ENCODE measurements around the gene UBE2D4. TPM values are rescaled to one million over a fixed set of nuclear protein-coding genes. Genes with fewer than 3 reads are reported as not detected.
"Not testable (repeated sequence)": the region's sequence is repeated elsewhere in the genome, so short reads cannot be mapped to it uniquely, and the experiment has no call there.

The UBE2D4 gene
- total RNA-seq, 1 donor from 2014 or later: 9.3 TPM

GRCh38 chr7:43960933-43961332 lies 34.7 kb downstream of the UBE2D4 start:
- H3K4me3 Mint-ChIP-seq (ENCODE audit: unreplicated experiment): peak overlapping the region; percentile 35
- peaks cover 9% of the 10 kb centered on the region for H3K36me3 Mint-ChIP-seq (ENCODE audit: low read depth, unreplicated experiment)
- DNase-seq (ENCODE audit: low spot score): no peak
- H3K27ac Mint-ChIP-seq (ENCODE audit: unreplicated experiment): no peak overlapping the region
- no peak for TF ChIP-seq CTCF (IDR thresholded peaks at IDR 0.05; ENCODE audit: unreplicated experiment)
- H3K9me3 Mint-ChIP-seq (ENCODE audit: unreplicated experiment): no peaks in the 10 kb centered on the region
- peaks cover 1% of the 10 kb centered on the region for H3K27me3 Mint-ChIP-seq (ENCODE audit: unreplicated experiment)
- peaks cover 5% of the 10 kb centered on the region for H3K4me1 Mint-ChIP-seq (ENCODE audit: unreplicated experiment)

- not testable (repeated sequence) for H3K4me1 Mint-ChIP-seq (ENCODE audit: unreplicated experiment); DNase-seq (ENCODE audit: low spot score); H3K9me3 Mint-ChIP-seq (ENCODE audit: unreplicated experiment); H3K4me3 Mint-ChIP-seq (ENCODE audit: unreplicated experiment); H3K36me3 Mint-ChIP-seq (ENCODE audit: low read depth, unreplicated experiment); H3K27me3 Mint-ChIP-seq (ENCODE audit: unreplicated experiment); H3K27ac Mint-ChIP-seq (ENCODE audit: unreplicated experiment)
Measured at GRCh38 chr7:43966392-43966791, 40.2 kb downstream of the UBE2D4 start.

- H3K4me1 Mint-ChIP-seq (ENCODE audit: unreplicated experiment); H3K27ac Mint-ChIP-seq (ENCODE audit: unreplicated experiment); H3K4me3 Mint-ChIP-seq (ENCODE audit: unreplicated experiment); H3K36me3 Mint-ChIP-seq (ENCODE audit: low read depth, unreplicated experiment); H3K27me3 Mint-ChIP-seq (ENCODE audit: unreplicated experiment); H3K9me3 Mint-ChIP-seq (ENCODE audit: unreplicated experiment); DNase-seq (ENCODE audit: low spot score): not testable (repeated sequence)
Measured at GRCh38 chr7:43968172-43969040, 42.2 kb downstream of the UBE2D4 start.

GRCh38 chr7:43969586-43969985 lies 43.4 kb downstream of the UBE2D4 start:
- not testable (repeated sequence) for H3K27ac Mint-ChIP-seq (ENCODE audit: unreplicated experiment); H3K4me3 Mint-ChIP-seq (ENCODE audit: unreplicated experiment); H3K4me1 Mint-ChIP-seq (ENCODE audit: unreplicated experiment); H3K27me3 Mint-ChIP-seq (ENCODE audit: unreplicated experiment); H3K9me3 Mint-ChIP-seq (ENCODE audit: unreplicated experiment); H3K36me3 Mint-ChIP-seq (ENCODE audit: low read depth, unreplicated experiment); DNase-seq (ENCODE audit: low spot score)

GRCh38 chr7:43970698-43971097 lies 44.5 kb downstream of the UBE2D4 start:
- not testable (repeated sequence) for H3K4me1 Mint-ChIP-seq (ENCODE audit: unreplicated experiment); H3K27me3 Mint-ChIP-seq (ENCODE audit: unreplicated experiment); H3K36me3 Mint-ChIP-seq (ENCODE audit: low read depth, unreplicated experiment); H3K4me3 Mint-ChIP-seq (ENCODE audit: unreplicated experiment); DNase-seq (ENCODE audit: low spot score); H3K9me3 Mint-ChIP-seq (ENCODE audit: unreplicated experiment); H3K27ac Mint-ChIP-seq (ENCODE audit: unreplicated experiment)

GRCh38 chr7:43974033-43974573 lies 47.9 kb downstream of the UBE2D4 start:
- H3K27me3 Mint-ChIP-seq (ENCODE audit: unreplicated experiment); H3K27ac Mint-ChIP-seq (ENCODE audit: unreplicated experiment); H3K9me3 Mint-ChIP-seq (ENCODE audit: unreplicated experiment); DNase-seq (ENCODE audit: low spot score); H3K4me1 Mint-ChIP-seq (ENCODE audit: unreplicated experiment); H3K4me3 Mint-ChIP-seq (ENCODE audit: unreplicated experiment); H3K36me3 Mint-ChIP-seq (ENCODE audit: low read depth, unreplicated experiment): not testable (repeated sequence)

GRCh38 chr7:43974725-43975482 lies 48.7 kb downstream of the UBE2D4 start:
- not testable (repeated sequence) for H3K27ac Mint-ChIP-seq (ENCODE audit: unreplicated experiment); H3K9me3 Mint-ChIP-seq (ENCODE audit: unreplicated experiment); H3K4me3 Mint-ChIP-seq (ENCODE audit: unreplicated experiment); H3K36me3 Mint-ChIP-seq (ENCODE audit: low read depth, unreplicated experiment); H3K4me1 Mint-ChIP-seq (ENCODE audit: unreplicated experiment); DNase-seq (ENCODE audit: low spot score); H3K27me3 Mint-ChIP-seq (ENCODE audit: unreplicated experiment)

Measured in endothelial cell (in vitro differentiated cells).